ENCODE data around the gene APOL6. TPM values are rescaled to one million over a fixed set of nuclear protein-coding genes. Genes with fewer than 3 reads are reported as not detected.

The APOL6 gene
- total and polyA plus RNA-seq, 2 of the 13 experiments (the other 11 are each of a cell fraction or from before 2014, with no cell fraction given): 5.2 to 7.5 TPM

GRCh38 chr22:35643991-35644390, 4.3 kb upstream of the APOL6 start:
- H3K4me3 ChIP-seq (replicated peaks in 1 of 3; ENCODE audit: insufficient read depth in 1 of 3, low read depth in 2 of 3, low read length in 3 of 3): no peak overlapping the region
- ChIA-PET CTCF (ENCODE audit: low intra/inter-chr PET ratio, low total read pairs) (no interaction called here), POLR2A (no interaction called here)
- H3K4me2 ChIP-seq (ENCODE audit: low read depth, low read length): no peak overlapping the region
- in situ Hi-C loops (cut with HindIII; ENCODE audit: extremely low pct_ligation_motif_present, low pct_unique_long_range_greater_than_20kb): no loop called here
- DNase-seq (ENCODE audit: low spot score) (no peak), FAIRE-seq (no peak), ATAC-seq (no peak)
- no peaks in the 10 kb centered on the region; a peak in 1 of 5 replicates for H3K27me3 ChIP-seq (ENCODE audit: control insufficient read depth in 1 of 2, insufficient read depth in 2 of 2, low read length in 2 of 2)
- no peak overlapping the region for H2AFZ ChIP-seq (ENCODE audit: low read length)
- no peak overlapping the region for H3K9ac ChIP-seq (ENCODE audit: insufficient read depth, low read depth, low read length)
- peaks cover 71% of the 10 kb centered on the region for H3K4me1 ChIP-seq (ENCODE audit: insufficient read depth, low read length)
- no TSS peak for BruUV-seq (replicated peaks)
- no peaks in the 10 kb centered on the region for H3K36me3 ChIP-seq (replicated peaks in 1 of 2; ENCODE audit: control insufficient read depth in 1 of 2, insufficient read depth in 2 of 2, low read length in 2 of 2)
- no peaks in the 10 kb centered on the region for H3K9me3 ChIP-seq (ENCODE audit: low read length)
- no peak overlapping the region for H3K27ac ChIP-seq (ENCODE audit: extremely low read length, insufficient read depth, low read length)
- no peak for TF ChIP-seq TMF1 (CRISPR knock-in tag; IDR thresholded peaks at IDR 0.05; ENCODE audit: low read depth)
- TF ChIP-seq SOX6 (IDR thresholded peaks at IDR 0.05): no peak
- no peak for TF ChIP-seq SOX6 (CRISPR knock-in tag; IDR thresholded peaks at IDR 0.05)
- TF ChIP-seq ATF7 (IDR thresholded peaks at IDR 0.05): no peak
- no peak for TF ChIP-seq ATF7 (CRISPR knock-in tag; IDR thresholded peaks at IDR 0.05)
- no peak for TF ChIP-seq RBM22 (optimal IDR thresholded peaks at IDR 0.05; ENCODE audit: low read length)
- no peak for TF ChIP-seq PREB (CRISPR knock-in tag; IDR thresholded peaks at IDR 0.05)
- no peak for TF ChIP-seq BRCA1 (CRISPR knock-in tag; IDR thresholded peaks at IDR 0.05)
- TF ChIP-seq PCBP2 (optimal IDR thresholded peaks at IDR 0.05; ENCODE audit: low read depth, low read length, poor library complexity, severe bottlenecking): no peak
- no peak for TF ChIP-seq POLR2AphosphoS2 (IDR thresholded peaks at IDR 0.05; ENCODE audit: low read depth, low read length)
- no peak for TF ChIP-seq ZNF275 (CRISPR knock-in tag; IDR thresholded peaks at IDR 0.05; ENCODE audit: borderline replicate concordance)
- TF ChIP-seq NR2F6 (IDR thresholded peaks at IDR 0.05): no peak
- TF ChIP-seq NR2F6 (CRISPR knock-in tag; IDR thresholded peaks at IDR 0.05): no peak
- TF ChIP-seq ZNF460 (CRISPR knock-in tag; IDR thresholded peaks at IDR 0.05; ENCODE audit: borderline replicate concordance): no peak
- TF ChIP-seq ATRX (CRISPR knock-in tag; IDR thresholded peaks at IDR 0.05; ENCODE audit: borderline replicate concordance): no peak
- TF ChIP-seq, protein P1, sequence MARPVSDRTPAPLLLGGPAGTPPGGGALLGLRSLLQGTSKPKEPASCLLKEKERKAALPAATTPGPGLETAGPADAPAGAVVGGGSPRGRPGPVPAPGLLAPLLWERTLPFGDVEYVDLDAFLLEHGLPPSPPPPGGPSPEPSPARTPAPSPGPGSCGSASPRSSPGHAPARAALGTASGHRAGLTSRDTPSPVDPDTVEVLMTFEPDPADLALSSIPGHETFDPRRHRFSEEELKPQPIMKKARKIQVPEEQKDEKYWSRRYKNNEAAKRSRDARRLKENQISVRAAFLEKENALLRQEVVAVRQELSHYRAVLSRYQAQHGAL (CRISPR knock-in tag; IDR thresholded peaks at IDR 0.05; ENCODE audit: not compliant biosample characterization): no peak
- intact Hi-C loops (cut with micrococcal nuclease; ENCODE audit: unreplicated experiment): no loop called here
- peaks cover 3% of the 10 kb centered on the region for H3K79me2 ChIP-seq (ENCODE audit: insufficient read depth, low read length)
- no peaks in the 10 kb centered on the region for H4K20me1 ChIP-seq (ENCODE audit: insufficient read depth, low read length)
- 86% methylated on average over 1 of the region's 1 CpG for WGBS (ENCODE audit: low lambda C conversion rate)
